Mesendoderm (in vitro differentiated cells): ENCODE results near the gene SCN8A.
A peak's percentile ranks its signal among the peaks of the same experiment; 100 is the strongest.

ENCODE experiments used
- DNase-seq: peaks from one replicate; pipeline ENCODE4 v3.0.0; 2013
- H2AK5ac ChIP-seq: 2 replicates; pipeline ENCODE4 v1.6.1; 2013; ENCODE audit warnings: low read length, inconsistent platforms
- H2BK120ac ChIP-seq: 2 replicates; pipeline ENCODE4 v1.6.1; 2013; ENCODE audit warnings: low read depth, mild to moderate bottlenecking, low read length, moderate library complexity, mixed read lengths
- H2BK15ac ChIP-seq: replicated peaks from 2 replicates; pipeline ENCODE4 v1.6.1; 2013; ENCODE audit warnings: low read depth, mild to moderate bottlenecking, moderate library complexity
- H2BK5ac ChIP-seq: 2 replicates; pipeline ENCODE4 v1.6.1; 2013; ENCODE audit warnings: low read length, inconsistent platforms
- H3K18ac ChIP-seq: 2 replicates; pipeline ENCODE4 v1.6.1; 2013; ENCODE audit warnings: mild to moderate bottlenecking, low read length, mixed read lengths
- H3K23ac ChIP-seq: one replicate; pipeline ENCODE4 v1.6.1; 2013; ENCODE audit warnings: low read length
- H3K27ac ChIP-seq: 2 replicates; pipeline ENCODE4 v1.5.1; 2013; ENCODE audit warnings: low read depth, mild to moderate bottlenecking, inconsistent platforms, low read length, moderate library complexity
- H3K27me3 ChIP-seq: 2 replicates; pipeline ENCODE4 v1.6.1; 2013; ENCODE audit warnings: low read length, control low read depth, mild to moderate bottlenecking, inconsistent platforms; ENCODE audit not compliant: insufficient read depth, poor library complexity
- H3K36me3 ChIP-seq: 2 replicates; pipeline ENCODE4 v1.6.1; 2013; ENCODE audit warnings: low read length, inconsistent platforms; ENCODE audit not compliant: control insufficient read depth, insufficient read depth
- H3K4ac ChIP-seq: one replicate; pipeline ENCODE4 v1.6.1; 2013; ENCODE audit warnings: low read depth, mild to moderate bottlenecking, low read length, moderate library complexity
- H3K4me1 ChIP-seq: 2 replicates; pipeline ENCODE4 v1.6.1; 2013; ENCODE audit warnings: low read depth, low read length, inconsistent platforms; ENCODE audit not compliant: control insufficient read depth
- H3K4me2 ChIP-seq: 2 replicates; pipeline ENCODE4 v1.6.1; 2013; ENCODE audit warnings: low read length
- H3K4me3 ChIP-seq: 2 replicates; pipeline ENCODE4 v1.5.1; 2013; ENCODE audit warnings: mild to moderate bottlenecking, low read length
- H3K56ac ChIP-seq: one replicate; pipeline ENCODE4 v1.6.1; 2013; ENCODE audit warnings: low read length
- H3K79me1 ChIP-seq: 2 replicates; pipeline ENCODE4 v1.6.1; 2013; ENCODE audit warnings: low read length, inconsistent platforms
- H3K79me2 ChIP-seq: 2 replicates; pipeline ENCODE4 v1.6.1; 2013; ENCODE audit warnings: mild to moderate bottlenecking, low read length; ENCODE audit not compliant: control insufficient read depth, insufficient read depth
- H3K9ac ChIP-seq: 2 replicates; pipeline ENCODE4 v1.6.1; 2013; ENCODE audit warnings: low read length, inconsistent platforms
- H4K5ac ChIP-seq: one replicate; pipeline ENCODE4 v1.6.1; 2013; ENCODE audit warnings: low read length
- H4K8ac ChIP-seq: one replicate; pipeline ENCODE4 v1.6.1; 2013; ENCODE audit warnings: low read depth, mild to moderate bottlenecking, control low read depth, low read length, moderate library complexity
- WGBS: extraction: QIAGEN DNeasy Blood & Tissue Kit; methylation state at CpG from one replicate; pipeline ENCODE4 v1.1.7; 2013; ENCODE audit warnings: low lambda C conversion rate, missing lambda C conversion rate; ENCODE audit not compliant: insufficient coverage; ENCODE audit errors: extremely low coverage; 5-methylcytosine and 5-hydroxymethylcytosine counted together

The SCN8A gene

GRCh38 chr12:51806896-51807295 is 215.9 kb downstream of the SCN8A start:
- Histone ChIP-seq H3K4ac (no peak overlapping the region), H3K27me3 (no peaks in the 10 kb centered on the region), H3K23ac (no peak overlapping the region), H2BK5ac (no peak overlapping the region), H3K79me2 (no peaks in the 10 kb centered on the region), H3K4me1 (no peaks in the 10 kb centered on the region), H3K4me3 (no peak overlapping the region), H3K9ac (no peak overlapping the region), H2BK120ac (no peak overlapping the region), H3K27ac (no peak overlapping the region), H4K5ac (no peak overlapping the region), H3K36me3 (no peaks in the 10 kb centered on the region), H3K56ac (no peak overlapping the region), H2BK15ac (no peak overlapping the region), H3K79me1 (no peaks in the 10 kb centered on the region), H3K18ac (no peak overlapping the region), H2AK5ac (no peak overlapping the region), H4K8ac (no peak overlapping the region), H3K4me2 (no peak overlapping the region)
- no CpG with 5 or more reads among the region's 16 CpGs for WGBS
- no peak for DNase-seq

- WGBS, result no CpG with 5 or more reads among the region's 3 CpGs
Observed at GRCh38 chr12:51809193-51809592, 218.2 kb downstream of the SCN8A start.

GRCh38 chr12:51811203-51812202 is 220.5 kb downstream of the SCN8A start:
- WGBS, result no CpG with 5 or more reads among the region's 13 CpGs
- no peak for DNase-seq
- Histone ChIP-seq H3K4me2 (no peak overlapping the region), H3K79me2 (no peaks in the 10 kb centered on the region), H3K36me3 (no peaks in the 10 kb centered on the region), H3K56ac (no peak overlapping the region), H2AK5ac (no peak overlapping the region), H3K4ac (no peak overlapping the region), H3K27me3 (peaks cover 5% of the 10 kb centered on the region), H3K4me3 (no peak overlapping the region), H3K23ac (no peak overlapping the region), H2BK120ac (no peak overlapping the region), H4K8ac (no peak overlapping the region), H3K79me1 (no peaks in the 10 kb centered on the region), H3K9ac (no peak overlapping the region), H3K27ac (no peak overlapping the region), H2BK5ac (no peak overlapping the region), H3K4me1 (peaks cover 2% of the 10 kb centered on the region), H2BK15ac (no peak overlapping the region), H3K18ac (no peak overlapping the region), H4K5ac (no peak overlapping the region)

More at GRCh38 chr12:51809193-51809592, 218.2 kb downstream of the SCN8A start:
- Histone ChIP-seq H3K79me1 (no peaks in the 10 kb centered on the region), H3K23ac (no peak overlapping the region), H3K4me3 (no peak overlapping the region), H2AK5ac (no peak overlapping the region), H3K18ac (no peak overlapping the region), H3K4me2 (no peak overlapping the region), H2BK5ac (no peak overlapping the region), H3K79me2 (no peaks in the 10 kb centered on the region), H3K9ac (no peak overlapping the region), H2BK120ac (no peak overlapping the region), H4K5ac (no peak overlapping the region), H3K4ac (no peak overlapping the region), H3K4me1 (no peaks in the 10 kb centered on the region), H3K27me3 (no peaks in the 10 kb centered on the region), H3K56ac (no peak overlapping the region), H3K36me3 (no peaks in the 10 kb centered on the region), H4K8ac (no peak overlapping the region), H3K27ac (no peak overlapping the region), H2BK15ac (no peak overlapping the region)
- DNase-seq, result no peak

- Histone ChIP-seq H3K4me2 (no peak overlapping the region), H4K8ac (no peak overlapping the region), H3K27me3 (peaks cover 5% of the 10 kb centered on the region), H4K5ac (no peak overlapping the region), H2BK120ac (no peak overlapping the region), H2BK5ac (no peak overlapping the region), H3K4me3 (no peak overlapping the region), H3K4me1 (peaks cover 2% of the 10 kb centered on the region), H3K18ac (no peak overlapping the region), H2AK5ac (no peak overlapping the region), H3K4ac (no peak overlapping the region), H3K23ac (no peak overlapping the region), H3K56ac (no peak overlapping the region), H3K9ac (no peak overlapping the region), H2BK15ac (no peak overlapping the region), H3K79me2 (no peaks in the 10 kb centered on the region), H3K79me1 (no peaks in the 10 kb centered on the region), H3K36me3 (no peaks in the 10 kb centered on the region), H3K27ac (no peak overlapping the region)
- WGBS, result no CpG with 5 or more reads among the region's 13 CpGs
- DNase-seq, result no peak
Observed at GRCh38 chr12:51812871-51813270, 221.8 kb downstream of the SCN8A start.

- Histone ChIP-seq H3K4me1 (peaks cover 2% of the 10 kb centered on the region), H2BK5ac (no peak overlapping the region), H3K27me3 (peaks cover 5% of the 10 kb centered on the region), H4K8ac (no peak overlapping the region), H3K4me2 (peak overlapping the region; percentile 52), H3K4me3 (no peak overlapping the region), H3K27ac (no peak overlapping the region), H2BK15ac (no peak overlapping the region), H4K5ac (no peak overlapping the region), H2AK5ac (no peak overlapping the region), H3K9ac (peak overlapping the region; percentile 67), H2BK120ac (no peak overlapping the region), H3K4ac (peak overlapping the region; percentile 48), H3K23ac (peak overlapping the region; percentile 59), H3K79me1 (no peaks in the 10 kb centered on the region), H3K79me2 (no peaks in the 10 kb centered on the region), H3K56ac (peak overlapping the region; percentile 73), H3K18ac (peak overlapping the region; percentile 46), H3K36me3 (no peaks in the 10 kb centered on the region)
- WGBS, result no CpG with 5 or more reads among the region's 34 CpGs
- no peak for DNase-seq
Observed at GRCh38 chr12:51813931-51814310, 222.9 kb downstream of the SCN8A start.
